PFSK-1 (cell line): ENCODE results near the gene NKX6-2.

Source experiments
- FOXP2 ChIP-seq: optimal IDR thresholded peaks from 2 replicates; pipeline ENCODE3; 2011; ENCODE audit warnings: borderline replicate concordance, control low read depth, inconsistent platforms; ENCODE audit not compliant: insufficient read depth; ENCODE audit errors: extremely low read length, extremely low read depth
- POLR2AphosphoS5 ChIP-seq: IDR thresholded peaks from 2 replicates; pipeline ENCODE4 v1.6.1; 2012; ENCODE audit warnings: low read depth, mild to moderate bottlenecking, control low read depth, low read length, moderate library complexity
- REST ChIP-seq, 2 experiments: IDR thresholded peaks; 2 replicates each; pipeline versions ENCODE4 v1.6.1 to v1.8.0; 2011 to 2012; ENCODE audit warnings: low read depth in 2 of 2, low read length in 2 of 2, control low read depth in 1 of 2, inconsistent platforms in 1 of 2, mild to moderate bottlenecking in 1 of 2, moderate library complexity in 1 of 2; ENCODE audit not compliant: insufficient read depth in 1 of 2
- SIN3A ChIP-seq: IDR thresholded peaks from 2 replicates; pipeline ENCODE4 v1.6.1; 2012; ENCODE audit warnings: mild to moderate bottlenecking, low read length, moderate library complexity, borderline replicate concordance; ENCODE audit not compliant: insufficient read depth
- TAF1 ChIP-seq: IDR thresholded peaks from 2 replicates; pipeline ENCODE4 v1.6.1; 2012; ENCODE audit warnings: low read length, control low read depth, borderline replicate concordance; ENCODE audit not compliant: insufficient read depth

The NKX6-2 gene

GRCh38 chr10:132770061-132771021, 15.6 kb downstream of the NKX6-2 start:
- no peak for TF ChIP-seq SIN3A

DNA sequence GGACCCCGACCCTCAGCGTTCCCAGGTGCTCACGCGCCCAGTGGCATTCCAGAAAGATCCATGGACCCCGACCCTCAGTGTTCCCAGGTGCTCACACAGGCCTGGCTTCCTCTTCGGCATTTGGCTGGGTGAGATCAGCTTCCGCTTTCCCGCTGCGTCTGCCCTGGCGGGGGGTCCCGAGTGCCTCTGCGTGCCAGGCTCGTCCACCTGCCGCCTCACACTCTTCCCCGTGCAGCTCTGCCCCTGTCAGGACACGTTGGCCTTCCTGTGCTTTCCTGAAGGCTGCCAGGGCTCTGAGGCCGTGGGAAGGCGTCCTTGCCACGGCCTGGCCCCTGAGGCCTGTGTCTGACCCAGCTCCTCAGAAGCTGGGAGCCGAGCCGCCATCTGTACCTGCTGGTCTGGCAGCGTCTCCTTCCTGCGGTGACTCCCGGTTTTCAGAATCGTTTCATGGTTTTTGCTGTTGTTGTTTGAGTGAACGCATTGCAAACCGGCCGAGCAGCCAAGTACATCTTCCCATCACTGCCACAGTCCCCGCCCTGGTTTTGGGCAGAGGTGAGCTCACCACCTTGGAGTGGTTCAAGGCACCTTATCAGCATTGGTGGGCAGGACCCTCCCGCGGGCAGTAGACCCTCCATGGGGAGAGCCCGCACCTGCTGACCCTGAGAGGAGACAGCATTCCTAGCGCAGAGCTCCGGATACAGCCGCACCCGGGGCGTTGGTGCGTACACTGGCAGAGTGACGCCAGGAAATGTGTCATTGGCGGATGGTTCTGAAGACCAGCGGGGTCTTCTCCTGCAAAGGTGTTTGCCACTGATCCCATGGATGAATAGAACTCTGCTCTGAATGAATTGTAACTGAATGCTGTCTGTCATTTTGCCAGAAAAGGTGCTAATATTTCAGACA, 17.4 kb downstream of the NKX6-2 start:
- TF ChIP-seq TAF1 (no peak), FOXP2 (no peak), REST (IDR thresholded peaks at IDR 0.05; ENCODE audit: insufficient read depth in 1 of 2, low read depth in 2 of 2, low read length in 2 of 2) (no peak), SIN3A (no peak), POLR2AphosphoS5 (no peak)

- TF ChIP-seq FOXP2, result no peak
These were observed 19.7 kb downstream of the NKX6-2 start for GRCh38 chr10:132766291-132766690.

GRCh38 chr10:132765435-132765834, 20.5 kb downstream of the NKX6-2 start:
- no peak for TF ChIP-seq REST (IDR thresholded peaks at IDR 0.05; ENCODE audit: insufficient read depth in 1 of 2, low read depth in 2 of 2, low read length in 2 of 2)
- TF ChIP-seq TAF1, result no peak
- no peak for TF ChIP-seq SIN3A
- no peak for TF ChIP-seq POLR2AphosphoS5
- TF ChIP-seq FOXP2, result no peak

DNA sequence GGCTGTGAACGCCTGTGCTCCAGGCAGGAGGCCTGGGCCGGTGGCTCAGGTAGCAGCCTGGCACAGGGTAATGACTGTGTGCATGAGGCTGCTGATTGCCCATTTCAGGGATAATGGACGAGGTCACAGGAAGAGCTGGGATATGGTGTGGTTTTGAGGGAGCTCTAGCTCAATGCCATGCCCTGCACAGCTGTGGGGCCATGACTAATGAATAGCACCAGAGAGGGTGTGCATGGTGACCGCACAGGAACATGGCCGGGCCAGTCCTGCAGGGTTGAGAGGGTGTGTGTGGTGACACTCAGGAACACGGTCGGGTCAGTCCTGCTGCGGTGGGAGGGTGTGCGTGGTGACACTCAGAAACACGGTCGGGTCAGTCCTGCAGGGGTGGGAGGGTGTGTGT, 21.8 kb downstream of the NKX6-2 start:
- TF ChIP-seq SIN3A, result no peak
- no peak for TF ChIP-seq POLR2AphosphoS5
- TF ChIP-seq FOXP2, result no peak
- TF ChIP-seq TAF1, result no peak
- TF ChIP-seq REST (IDR thresholded peaks at IDR 0.05; ENCODE audit: insufficient read depth in 1 of 2, low read depth in 2 of 2, low read length in 2 of 2), result no peak

DNA sequence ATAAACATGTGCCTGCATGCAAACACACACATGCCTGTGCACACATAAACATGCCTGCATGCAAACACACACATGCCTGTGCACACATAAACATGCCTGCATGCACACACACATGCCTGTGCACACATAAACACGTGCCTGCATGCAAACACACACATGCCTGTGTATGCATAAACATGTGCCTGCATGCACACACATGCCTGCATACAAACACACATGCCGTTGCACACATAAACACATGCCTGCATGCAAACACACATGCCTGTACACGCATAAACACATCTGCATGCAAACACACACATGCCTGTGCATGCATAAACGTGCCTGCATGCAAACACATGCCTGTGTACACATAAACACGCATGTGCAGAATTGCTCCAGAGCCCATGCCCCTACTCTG, 22.4 kb downstream of the NKX6-2 start:
- TF ChIP-seq FOXP2 (no peak), TAF1 (no peak), POLR2AphosphoS5 (no peak), REST (IDR thresholded peaks at IDR 0.05; ENCODE audit: insufficient read depth in 1 of 2, low read depth in 2 of 2, low read length in 2 of 2) (no peak), SIN3A (no peak)
